SK-N-SH (cell line): Measurements from ENCODE around the gene ISCA2. TPM values are rescaled to one million over a fixed set of nuclear protein-coding genes. Genes with fewer than 3 reads are reported as not detected.

Experiments used
- CTCF ChIA-PET: fragments of 300-600, 350-600 bp; formaldehyde crosslinking; extraction: SDS; loops from one replicate; lab custom pipeline; 2021; lab: Yijun Ruan, JAX
- POLR2A ChIA-PET: fragments of 350-600 bp; sonication (Branson Sonifier 250); formaldehyde crosslinking; extraction: SDS; loops from one replicate; lab custom pipeline; 2020; ENCODE audit warnings: antibody characterized with exemption, inconsistent platforms; lab: Yijun Ruan, JAX
- DNase-seq: peaks from one replicate; pipeline ENCODE4 v3.0.0; 2012
- H2AFZ ChIP-seq: fragments of 200-600 bp; sonication (generic); 2 replicates; pipeline ENCODE4 v1.8.1; 2016; ENCODE audit warnings: antibody characterized with exemption, mild to moderate bottlenecking, low read depth
- H3F3A ChIP-seq: fragments of 200-600 bp; sonication (generic); replicated peaks from 2 replicates; pipeline ENCODE3; 2016; ENCODE audit warnings: antibody characterized with exemption, mild to moderate bottlenecking; ENCODE audit not compliant: insufficient read depth
- H3K27ac ChIP-seq, 2 experiments: fragments of 200-500 bp in 1 of 2; fragments of 200-600 bp in 1 of 2; sonication (Bioruptor generic) in 1 of 2; sonication (generic), shearing (Covaris generic) in 1 of 2; 2 replicates each; pipeline versions ENCODE4 v1.5.1 to v1.6.1; 2014 to 2016; ENCODE audit warnings: low read depth in 2 of 2, inconsistent platforms in 1 of 2, low read length in 1 of 2, mild to moderate bottlenecking in 1 of 2, mixed read lengths in 1 of 2
- H3K27me3 ChIP-seq: fragments of 200-600 bp; sonication (generic), shearing (Covaris generic); 2 replicates; pipeline ENCODE4 v1.6.1; 2016; ENCODE audit warnings: mixed run types; ENCODE audit not compliant: insufficient read depth
- H3K36me3 ChIP-seq, 2 experiments: fragments of 200-500 bp in 1 of 2; fragments of 200-600 bp in 1 of 2; sonication (Bioruptor generic) in 1 of 2; sonication (generic) in 1 of 2; replicated peaks in 1 of 2; 2 replicates each; pipeline versions ENCODE3 to v1.5.1; 2014 to 2016; ENCODE audit warnings: low read length in 1 of 2, mild to moderate bottlenecking in 1 of 2; ENCODE audit not compliant: insufficient read depth in 2 of 2, control insufficient read depth in 1 of 2
- H3K4me1 ChIP-seq, 2 experiments: fragments of 200-500 bp in 1 of 2; fragments of 200-600 bp in 1 of 2; sonication (Bioruptor generic) in 1 of 2; sonication (generic), shearing (Covaris generic) in 1 of 2; 2 replicates each; pipeline versions ENCODE4 v1.5.1 to v1.6.1; 2014 to 2016; ENCODE audit warnings: low read depth in 1 of 2, low read length in 1 of 2, mixed run types in 1 of 2; ENCODE audit not compliant: insufficient read depth in 2 of 2, control insufficient read depth in 1 of 2
- H3K4me2 ChIP-seq: fragments of 200-600 bp; sonication (generic), shearing (Covaris generic); 2 replicates; pipeline ENCODE4 v1.6.1; 2017; ENCODE audit warnings: mixed run types
- H3K4me3 ChIP-seq, 2 experiments: fragments of 200-500 bp in 1 of 2; fragments of 200-600 bp in 1 of 2; sonication (Bioruptor generic) in 1 of 2; sonication (generic), shearing (Covaris generic) in 1 of 2; 2 replicates each; pipeline versions ENCODE4 v1.5.1 to v1.8.1; 2014 to 2016; ENCODE audit warnings: low read depth in 2 of 2, inconsistent platforms in 1 of 2, low read length in 1 of 2, mild to moderate bottlenecking in 1 of 2, mixed read lengths in 1 of 2, moderate library complexity in 1 of 2
- H3K79me2 ChIP-seq: fragments of 200-600 bp; sonication (generic); 2 replicates; pipeline ENCODE4 v1.8.1; 2017; ENCODE audit warnings: mild to moderate bottlenecking; ENCODE audit not compliant: insufficient read depth
- H3K9ac ChIP-seq: fragments of 200-600 bp; sonication (generic); 2 replicates; pipeline ENCODE4 v1.6.1; 2017; ENCODE audit warnings: mixed run types
- H3K9me2 ChIP-seq: fragments of 200-600 bp; sonication (generic); 2 replicates; pipeline ENCODE4 v1.6.1; 2017; ENCODE audit warnings: mixed run types
- H3K9me3 ChIP-seq: fragments of 200-600 bp; sonication (generic); 2 replicates; pipeline ENCODE4 v1.6.1; 2017; ENCODE audit warnings: mixed run types, mild to moderate bottlenecking, moderate library complexity
- H4K20me1 ChIP-seq: fragments of 200-600 bp; sonication (generic); 2 replicates; pipeline ENCODE4 v1.6.1; 2017; ENCODE audit warnings: mild to moderate bottlenecking, mixed run types; ENCODE audit not compliant: insufficient read depth
- CHD2 ChIP-seq: fragments of 150-350 bp; IDR thresholded peaks from 2 replicates; pipeline ENCODE4 v1.6.1; 2018; ENCODE audit warnings: low read length; ENCODE audit not compliant: partially characterized antibody
- EP300 ChIP-seq, 2 experiments: IDR thresholded peaks; 2 replicates each; pipeline versions ENCODE4 v1.4.0 to v1.6.1; 2012; ENCODE audit warnings: borderline replicate concordance in 1 of 2, low read depth in 1 of 2, low read length in 1 of 2
- FOXM1 ChIP-seq: IDR thresholded peaks from 2 replicates; pipeline ENCODE4 v1.4.0; 2012; ENCODE audit warnings: low read depth, mild to moderate bottlenecking
- GABPA ChIP-seq: IDR thresholded peaks from 2 replicates; pipeline ENCODE4 v1.4.0; 2012; ENCODE audit warnings: low read depth, mild to moderate bottlenecking
- JUND ChIP-seq: IDR thresholded peaks from 2 replicates; pipeline ENCODE4 v1.4.0; 2012
- MEF2A ChIP-seq: IDR thresholded peaks from 2 replicates; pipeline ENCODE4 v1.4.0; 2012; ENCODE audit warnings: low read depth, borderline replicate concordance
- NFIC ChIP-seq: IDR thresholded peaks from 2 replicates; pipeline ENCODE4 v1.4.0; 2012; ENCODE audit warnings: borderline replicate concordance
- RAD21 ChIP-seq: IDR thresholded peaks from 2 replicates; pipeline ENCODE4 v1.6.1; 2012; ENCODE audit warnings: mild to moderate bottlenecking, low read length
- RFX5 ChIP-seq: IDR thresholded peaks from 2 replicates; pipeline ENCODE4 v1.6.1; 2012; ENCODE audit warnings: mild to moderate bottlenecking, improper control_type of control experiment, low read length
- SMC3 ChIP-seq: IDR thresholded peaks from 2 replicates; pipeline ENCODE4 v1.6.1; 2012; ENCODE audit warnings: low read depth, low read length, improper control_type of control experiment
- TAF1 ChIP-seq: IDR thresholded peaks from 2 replicates; pipeline ENCODE4 v1.6.1; 2012; ENCODE audit warnings: low read depth, mild to moderate bottlenecking, low read length, moderate library complexity, borderline replicate concordance
- TCF12 ChIP-seq: IDR thresholded peaks from 2 replicates; pipeline ENCODE4 v1.4.0; 2012
- ZBTB33 ChIP-seq: IDR thresholded peaks from 2 replicates; pipeline ENCODE4 v1.4.0; 2012; ENCODE audit warnings: low read depth, borderline replicate concordance
- WGBS: methylation state at CpG from one replicate; pipeline ENCODE4 v1.1.6; 2017; ENCODE audit warnings: low lambda C conversion rate; 5-methylcytosine and 5-hydroxymethylcytosine counted together
- polyA plus RNA-seq, 3 experiments: library from polyadenylated mRNA; depleted of rRNA; stranded (reverse); fragments of >200 nt; gene quantifications; 2 replicates each; pipeline ENCODE4 v1.2.3, GENCODE V29; 2012
- TF ChIP-seq, protein P1 (sequence below): IDR thresholded peaks from 2 replicates; pipeline ENCODE4 v1.4.0; 2012; ENCODE audit warnings: low read depth, borderline replicate concordance
- TF ChIP-seq, protein P2 (sequence below): IDR thresholded peaks from 2 replicates; pipeline ENCODE4; 2012
- TF ChIP-seq, protein P3 (sequence below): fragments of 150-350 bp; IDR thresholded peaks from 2 replicates; pipeline ENCODE4 v1.6.1; 2016; ENCODE audit warnings: mild to moderate bottlenecking, low read depth, low read length

The ISCA2 gene
- polyA plus RNA-seq, 1 of the 3 experiments (the other 2 are of a cell fraction) = 51.9 TPM

DNA sequence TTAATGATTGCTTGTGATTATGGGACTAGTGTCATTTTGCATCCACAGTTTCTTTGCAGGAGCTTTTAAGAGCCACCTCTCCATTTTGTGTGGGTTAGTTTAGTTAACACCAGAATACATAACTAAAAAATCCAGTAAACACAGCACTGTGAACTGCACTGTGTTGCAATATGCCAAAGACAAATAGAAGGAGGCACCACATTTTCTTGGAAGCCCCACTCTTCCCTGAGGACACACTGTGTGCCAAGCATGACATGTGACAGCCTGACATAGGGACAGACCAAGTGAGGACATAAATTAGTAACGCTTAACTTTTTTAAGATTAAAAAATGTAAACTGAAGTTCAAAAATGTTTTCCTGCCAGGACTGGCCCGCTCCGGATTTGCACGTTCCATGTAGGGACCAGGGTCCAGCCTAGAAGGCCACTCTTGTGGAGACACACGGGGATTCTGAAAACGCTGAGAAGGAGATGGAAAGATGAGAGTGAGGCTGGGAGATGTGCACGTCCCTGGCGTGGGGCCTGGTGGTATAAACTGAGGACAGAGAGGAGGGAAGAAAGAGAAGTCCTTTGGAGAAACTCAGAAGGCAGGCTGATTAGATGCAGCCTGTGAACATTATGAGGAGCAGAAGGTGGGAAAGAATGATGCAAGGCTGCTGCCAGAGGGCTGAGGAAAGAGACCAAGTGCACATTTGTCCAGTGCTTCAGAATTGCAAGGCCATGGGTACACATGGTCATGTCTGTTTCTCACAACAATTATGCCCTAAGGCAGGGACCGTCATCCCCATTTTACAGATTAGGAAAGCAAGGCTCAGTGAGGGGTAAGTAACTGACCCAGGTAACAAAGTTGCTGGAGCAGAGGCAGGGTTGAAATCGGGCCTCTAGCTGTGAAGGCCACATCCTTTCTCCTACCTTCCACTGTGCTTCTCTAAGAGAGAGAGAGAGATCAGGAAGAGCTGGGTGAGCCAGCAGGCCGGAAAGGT, 45.1 kb downstream of the ISCA2 start:
- no peaks in the 10 kb centered on the region for H4K20me1 ChIP-seq
- H3K27me3 ChIP-seq = no peaks in the 10 kb centered on the region
- POLR2A ChIA-PET = no interaction called here
- H3F3A ChIP-seq = peaks cover 3% of the 10 kb centered on the region
- peaks cover 0 to 10% of the 10 kb centered on the region in 2 experiments; a peak in 1 of 4 replicates for H3K4me1 ChIP-seq
- H2AFZ ChIP-seq = no peak overlapping the region
- no peaks in the 10 kb centered on the region for H3K9me3 ChIP-seq
- no peak overlapping the region for H3K27ac ChIP-seq
- no peak overlapping the region for H3K4me2 ChIP-seq
- no peaks in the 10 kb centered on the region for H3K79me2 ChIP-seq
- H3K9me2 ChIP-seq = no peaks in the 10 kb centered on the region
- H3K36me3 ChIP-seq = peaks cover 27 to 43% of the 10 kb centered on the region in 2 experiments
- WGBS = 93% methylated on average over 11 of the region's 11 CpGs
- DNase-seq = no peak
- H3K9ac ChIP-seq = no peak overlapping the region
- no peak overlapping the region for H3K4me3 ChIP-seq
- CTCF ChIA-PET = interaction anchor here (1.0 to 3.6 kb wide), 6 partner anchors 7 to 73 kb away, joined by 3 to 11 read pairs (median 4); partner anchors contain the start of gene LTBP2
- TF ChIP-seq RAD21 (no peak), TAF1 (no peak), GABPA (no peak), NFIC (no peak), MEF2A (no peak), ZBTB33 (no peak)
- TF ChIP-seq, protein P1, sequence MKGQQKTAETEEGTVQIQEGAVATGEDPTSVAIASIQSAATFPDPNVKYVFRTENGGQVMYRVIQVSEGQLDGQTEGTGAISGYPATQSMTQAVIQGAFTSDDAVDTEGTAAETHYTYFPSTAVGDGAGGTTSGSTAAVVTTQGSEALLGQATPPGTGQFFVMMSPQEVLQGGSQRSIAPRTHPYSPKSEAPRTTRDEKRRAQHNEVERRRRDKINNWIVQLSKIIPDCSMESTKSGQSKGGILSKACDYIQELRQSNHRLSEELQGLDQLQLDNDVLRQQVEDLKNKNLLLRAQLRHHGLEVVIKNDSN = no peak

- CTCF ChIA-PET = interaction anchor here (1.0 to 3.6 kb wide), 5 partner anchors 8 to 74 kb away, joined by 3 to 11 read pairs (median 4); no protein-coding TSS in a partner anchor
- WGBS = 91% methylated on average over 4 of the region's 4 CpGs
- no peak for TF ChIP-seq SMC3
- TF ChIP-seq, protein P2, sequence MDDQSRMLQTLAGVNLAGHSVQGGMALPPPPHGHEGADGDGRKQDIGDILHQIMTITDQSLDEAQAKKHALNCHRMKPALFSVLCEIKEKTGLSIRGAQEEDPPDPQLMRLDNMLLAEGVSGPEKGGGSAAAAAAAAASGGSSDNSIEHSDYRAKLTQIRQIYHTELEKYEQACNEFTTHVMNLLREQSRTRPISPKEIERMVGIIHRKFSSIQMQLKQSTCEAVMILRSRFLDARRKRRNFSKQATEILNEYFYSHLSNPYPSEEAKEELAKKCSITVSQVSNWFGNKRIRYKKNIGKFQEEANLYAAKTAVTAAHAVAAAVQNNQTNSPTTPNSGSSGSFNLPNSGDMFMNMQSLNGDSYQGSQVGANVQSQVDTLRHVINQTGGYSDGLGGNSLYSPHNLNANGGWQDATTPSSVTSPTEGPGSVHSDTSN = no peak
- no peak for TF ChIP-seq GABPA
- no peak for TF ChIP-seq ZBTB33
- no peak for TF ChIP-seq JUND
- TF ChIP-seq FOXM1 = no peak
- TF ChIP-seq RFX5 = no peak
- TF ChIP-seq CHD2 = no peak
- TF ChIP-seq EP300 (IDR thresholded peaks at IDR 0.05; ENCODE audit: borderline replicate concordance in 1 of 2, low read depth in 1 of 2, low read length in 1 of 2) = no peak
- TF ChIP-seq, protein P3, sequence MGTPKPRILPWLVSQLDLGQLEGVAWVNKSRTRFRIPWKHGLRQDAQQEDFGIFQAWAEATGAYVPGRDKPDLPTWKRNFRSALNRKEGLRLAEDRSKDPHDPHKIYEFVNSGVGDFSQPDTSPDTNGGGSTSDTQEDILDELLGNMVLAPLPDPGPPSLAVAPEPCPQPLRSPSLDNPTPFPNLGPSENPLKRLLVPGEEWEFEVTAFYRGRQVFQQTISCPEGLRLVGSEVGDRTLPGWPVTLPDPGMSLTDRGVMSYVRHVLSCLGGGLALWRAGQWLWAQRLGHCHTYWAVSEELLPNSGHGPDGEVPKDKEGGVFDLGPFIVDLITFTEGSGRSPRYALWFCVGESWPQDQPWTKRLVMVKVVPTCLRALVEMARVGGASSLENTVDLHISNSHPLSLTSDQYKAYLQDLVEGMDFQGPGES = no peak
- TF ChIP-seq TCF12 = no peak
These were observed 45.9 kb downstream of the ISCA2 start for GRCh38 chr14:74539503-74539902.

More at GRCh38 chr14:74539503-74539902, 45.9 kb downstream of the ISCA2 start:
- Histone ChIP-seq H4K20me1 (no peaks in the 10 kb centered on the region), H3K36me3 (peaks cover 19 to 41% of the 10 kb centered on the region in 2 experiments), H3K4me1 (peaks cover 0 to 10% of the 10 kb centered on the region in 2 experiments; a peak in 1 of 4 replicates), H3K4me3 (no peak overlapping the region), H2AFZ (no peak overlapping the region), H3K27me3 (no peaks in the 10 kb centered on the region), H3K9ac (no peak overlapping the region), H3K9me2 (no peaks in the 10 kb centered on the region), H3K79me2 (no peaks in the 10 kb centered on the region), H3K27ac (no peak overlapping the region), H3K9me3 (no peaks in the 10 kb centered on the region), H3K4me2 (no peak overlapping the region), H3F3A (peaks cover 3% of the 10 kb centered on the region)
- POLR2A ChIA-PET = no interaction called here
- no peak for DNase-seq
